ENCODE data around the gene PTPRK. TPM values are rescaled to one million over a fixed set of nuclear protein-coding genes. Genes with fewer than 3 reads are reported as not detected.

The PTPRK gene
- total RNA-seq, 2 donors from 2014 or later = 60.6 to 121 TPM

DNA sequence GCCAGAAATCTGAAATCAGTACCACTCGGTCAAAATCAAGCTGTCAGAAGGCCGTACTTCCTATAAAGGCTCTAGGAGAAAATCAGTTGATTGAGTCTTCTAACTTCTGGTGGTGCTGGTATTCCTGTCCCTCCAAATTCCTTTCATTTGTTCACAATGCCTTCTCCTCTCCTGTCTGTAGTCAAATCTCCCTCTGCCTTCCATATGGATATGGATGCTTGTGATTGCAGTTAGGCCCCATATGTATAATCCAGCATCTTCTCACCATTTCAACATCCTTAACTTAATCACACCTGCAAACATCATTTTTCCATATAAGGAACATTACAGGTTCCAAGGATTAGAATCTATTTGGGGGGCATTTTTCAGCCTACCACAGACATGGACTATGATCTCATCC is 331.7 kb downstream of the PTPRK start:
- no peak overlapping the region for H3K4me3 ChIP-seq
- H3K36me3 ChIP-seq (replicated peaks in 1 of 2; ENCODE audit: insufficient read depth in 1 of 2, low read depth in 2 of 2) = no peaks in the 10 kb centered on the region
- TF ChIP-seq, protein P1, sequence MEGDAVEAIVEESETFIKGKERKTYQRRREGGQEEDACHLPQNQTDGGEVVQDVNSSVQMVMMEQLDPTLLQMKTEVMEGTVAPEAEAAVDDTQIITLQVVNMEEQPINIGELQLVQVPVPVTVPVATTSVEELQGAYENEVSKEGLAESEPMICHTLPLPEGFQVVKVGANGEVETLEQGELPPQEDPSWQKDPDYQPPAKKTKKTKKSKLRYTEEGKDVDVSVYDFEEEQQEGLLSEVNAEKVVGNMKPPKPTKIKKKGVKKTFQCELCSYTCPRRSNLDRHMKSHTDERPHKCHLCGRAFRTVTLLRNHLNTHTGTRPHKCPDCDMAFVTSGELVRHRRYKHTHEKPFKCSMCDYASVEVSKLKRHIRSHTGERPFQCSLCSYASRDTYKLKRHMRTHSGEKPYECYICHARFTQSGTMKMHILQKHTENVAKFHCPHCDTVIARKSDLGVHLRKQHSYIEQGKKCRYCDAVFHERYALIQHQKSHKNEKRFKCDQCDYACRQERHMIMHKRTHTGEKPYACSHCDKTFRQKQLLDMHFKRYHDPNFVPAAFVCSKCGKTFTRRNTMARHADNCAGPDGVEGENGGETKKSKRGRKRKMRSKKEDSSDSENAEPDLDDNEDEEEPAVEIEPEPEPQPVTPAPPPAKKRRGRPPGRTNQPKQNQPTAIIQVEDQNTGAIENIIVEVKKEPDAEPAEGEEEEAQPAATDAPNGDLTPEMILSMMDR (IDR thresholded peaks at IDR 0.05) = no peak
- TF ChIP-seq POLR2A (IDR thresholded peaks at IDR 0.05) = no peak
- DNase-seq = no peak
- no peaks in the 10 kb centered on the region for H3K4me1 ChIP-seq
- 97% methylated on average over 2 of the region's 2 CpGs for WGBS, 2 donors
- H3K27me3 ChIP-seq = no peaks in the 10 kb centered on the region
- intact Hi-C loops (cut with DNase I) = no loop called here
- no peaks in the 10 kb centered on the region for H3K9me3 ChIP-seq
- H3K27ac ChIP-seq = no peak overlapping the region
- ATAC-seq = no peak

DNA sequence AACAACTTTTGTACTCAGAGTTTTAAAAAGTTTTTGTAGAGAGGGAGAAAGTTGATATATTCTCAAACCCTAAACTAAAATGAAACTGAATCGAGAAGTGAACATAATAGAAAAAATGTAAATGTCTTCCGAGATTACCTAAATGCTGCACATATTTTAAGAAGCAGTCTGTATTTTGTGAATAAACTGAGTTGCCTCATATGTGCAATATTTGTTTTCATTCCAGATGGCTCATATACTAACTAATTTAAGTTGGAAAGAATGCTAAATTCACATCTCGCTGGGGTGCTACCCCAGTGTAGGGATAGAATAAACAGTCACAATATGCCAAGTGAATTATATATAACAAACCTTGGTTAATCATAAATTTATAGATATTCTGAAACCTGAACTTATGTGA is 333.7 kb downstream of the PTPRK start:
- Histone ChIP-seq H3K36me3 (replicated peaks in 1 of 2; ENCODE audit: insufficient read depth in 1 of 2, low read depth in 2 of 2) (no peaks in the 10 kb centered on the region), H3K27me3 (no peaks in the 10 kb centered on the region), H3K9me3 (no peaks in the 10 kb centered on the region), H3K4me1 (no peaks in the 10 kb centered on the region), H3K27ac (no peak overlapping the region), H3K4me3 (no peak overlapping the region)
- intact Hi-C loops (cut with DNase I) = no loop called here
- ATAC-seq (no peak), DNase-seq (no peak)
- WGBS, 2 donors = 94 to 95% methylated on average over 3 of the region's 3 CpGs
- TF ChIP-seq POLR2A (IDR thresholded peaks at IDR 0.05) = no peak
- TF ChIP-seq, protein P1 (IDR thresholded peaks at IDR 0.05) = no peak

DNA sequence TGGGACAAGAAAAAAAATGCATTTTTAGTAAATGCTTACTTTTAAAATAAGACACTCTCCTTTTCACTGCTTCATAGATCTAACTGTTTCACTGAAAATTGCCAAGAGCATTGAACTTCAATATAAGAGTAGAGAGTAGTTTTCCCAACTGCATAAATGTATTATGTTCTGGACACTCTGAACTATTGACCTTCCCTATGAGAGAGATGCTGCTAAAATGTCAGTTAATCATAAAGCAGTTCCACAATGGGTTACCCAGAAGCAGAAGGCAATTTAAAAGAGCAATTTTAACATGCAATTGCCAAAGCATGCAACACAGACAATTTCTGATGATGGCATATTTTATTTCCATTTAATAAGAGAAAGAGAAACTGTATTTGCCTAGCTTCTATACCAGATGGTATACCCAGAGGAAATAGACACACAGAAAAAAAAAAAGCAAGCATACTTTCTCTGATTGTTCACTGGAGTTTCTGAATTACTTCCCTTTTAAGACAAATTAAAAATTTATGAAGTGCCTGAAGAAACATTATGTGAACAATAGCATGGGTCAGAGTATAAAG is 340.4 kb downstream of the PTPRK start:
- TF ChIP-seq POLR2A (IDR thresholded peaks at IDR 0.05) = no peak
- TF ChIP-seq, protein P1 (IDR thresholded peaks at IDR 0.05) = no peak
- DNase-seq (no peak), ATAC-seq (no peak)
- Histone ChIP-seq H3K27me3 (no peaks in the 10 kb centered on the region), H3K27ac (no peak overlapping the region), H3K4me1 (peaks cover 2% of the 10 kb centered on the region), H3K9me3 (no peaks in the 10 kb centered on the region), H3K4me3 (no peak overlapping the region), H3K36me3 (replicated peaks in 1 of 2; ENCODE audit: insufficient read depth in 1 of 2, low read depth in 2 of 2) (no peaks in the 10 kb centered on the region)
- intact Hi-C loops (cut with DNase I) = no loop called here

DNA sequence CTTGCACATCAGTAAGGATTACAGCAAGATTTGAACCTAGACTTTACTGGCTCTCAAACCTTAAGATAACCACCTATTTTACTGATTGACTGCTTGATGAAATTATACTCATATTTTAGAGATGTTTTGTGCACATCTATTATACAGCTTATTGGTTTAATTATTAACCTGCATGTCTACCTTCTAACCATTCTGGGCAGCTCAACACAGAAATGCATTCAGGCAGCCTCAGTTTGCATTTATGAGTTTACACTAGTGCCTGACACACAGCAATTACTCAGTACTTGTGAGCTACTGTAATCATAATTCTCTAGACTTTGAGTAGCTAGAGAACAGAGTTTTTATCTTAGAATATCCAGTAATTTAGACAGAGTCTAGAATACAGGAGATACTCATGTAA is 345.7 kb downstream of the PTPRK start:
- H3K27me3 ChIP-seq = no peaks in the 10 kb centered on the region

More for the DNA sequence above, 345.7 kb downstream of the PTPRK start:
- Histone ChIP-seq H3K36me3 (replicated peaks in 1 of 2; ENCODE audit: insufficient read depth in 1 of 2, low read depth in 2 of 2) (no peaks in the 10 kb centered on the region), H3K4me3 (no peak overlapping the region), H3K9me3 (no peaks in the 10 kb centered on the region), H3K4me1 (peaks cover 6% of the 10 kb centered on the region), H3K27ac (no peak overlapping the region)
- intact Hi-C loops (cut with DNase I) = no loop called here
- TF ChIP-seq, protein P1 (IDR thresholded peaks at IDR 0.05) = no peak
- ATAC-seq (no peak), DNase-seq (no peak)
